22Rv1 (cell line): ENCODE data around the gene DNMBP.

ENCODE experiments used
- CTCF ChIP-seq: fragments of 450-650 bp; IDR thresholded peaks from 2 replicates; pipeline ENCODE4 v1.5.1; 2017; ENCODE audit warnings: mild to moderate bottlenecking
- ZFX ChIP-seq: fragments of 450-650 bp; IDR thresholded peaks from 2 replicates; pipeline ENCODE4 v1.6.1; 2017; ENCODE audit warnings: antibody characterized with exemption, borderline replicate concordance

GRCh38 chr10:100022403-100022802 is 12.7 kb upstream of the DNMBP start:
- no peak for TF ChIP-seq CTCF
- no peak for TF ChIP-seq ZFX
